Ovary (tissue), 3 donors: ENCODE results near the gene PDZRN3.

Experiments used
- POLR2A ChIP-seq: fragments of 450-650 bp; IDR thresholded peaks from one replicate; pipeline ENCODE4 v1.6.1; 2017; ENCODE audit warnings: antibody characterized with exemption, mild to moderate bottlenecking, moderate library complexity
- TF ChIP-seq, protein P1 (sequence below), 3 donors: fragments of 450-650 bp in 2 of 3; fragments of 200-600 bp in 1 of 3; IDR thresholded peaks; one replicate each; pipeline versions ENCODE4 v1.5.1 to v1.8.0; 2016 to 2022; ENCODE audit warnings: antibody characterized with exemption in 3 of 3, mild to moderate bottlenecking in 1 of 3
- donor health status: DM: no; HTN: no; CAD: no.

DNA sequence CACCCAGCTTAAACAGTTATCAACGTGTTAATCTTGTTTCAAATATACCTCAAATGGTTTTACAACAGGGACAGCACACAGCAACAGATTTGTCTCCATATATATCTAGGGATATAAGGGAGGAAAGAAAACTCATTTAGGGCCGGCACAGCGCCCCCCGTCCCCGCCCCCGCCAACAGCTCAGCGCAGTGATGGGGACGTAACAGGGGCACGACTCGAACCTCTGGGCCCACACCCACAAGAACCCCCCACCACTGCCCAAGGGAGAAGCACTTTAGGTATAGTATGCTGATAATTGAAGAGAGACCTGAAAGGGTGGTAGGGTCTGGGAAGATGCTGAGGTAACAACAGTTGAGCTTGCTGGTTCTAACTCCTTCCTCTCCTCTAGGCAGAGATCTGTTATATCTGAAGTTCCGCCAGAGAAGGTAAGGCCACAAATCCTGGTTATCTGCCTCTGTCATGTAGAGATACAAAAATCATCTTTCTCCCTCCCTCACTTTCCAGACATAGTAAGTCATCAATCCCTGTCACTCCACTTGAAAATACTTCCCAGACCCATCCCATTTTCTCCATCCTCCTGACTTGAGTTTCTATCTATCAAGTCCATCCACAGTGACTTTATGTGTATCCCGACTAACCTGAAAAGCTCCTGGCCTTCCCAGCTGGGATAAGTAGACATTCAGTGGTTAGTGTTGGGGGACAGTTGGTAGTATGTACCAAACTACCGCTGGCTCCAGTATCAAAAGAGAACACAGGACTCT lies 126.9 kb downstream of the PDZRN3 start:
- TF ChIP-seq, protein P1, sequence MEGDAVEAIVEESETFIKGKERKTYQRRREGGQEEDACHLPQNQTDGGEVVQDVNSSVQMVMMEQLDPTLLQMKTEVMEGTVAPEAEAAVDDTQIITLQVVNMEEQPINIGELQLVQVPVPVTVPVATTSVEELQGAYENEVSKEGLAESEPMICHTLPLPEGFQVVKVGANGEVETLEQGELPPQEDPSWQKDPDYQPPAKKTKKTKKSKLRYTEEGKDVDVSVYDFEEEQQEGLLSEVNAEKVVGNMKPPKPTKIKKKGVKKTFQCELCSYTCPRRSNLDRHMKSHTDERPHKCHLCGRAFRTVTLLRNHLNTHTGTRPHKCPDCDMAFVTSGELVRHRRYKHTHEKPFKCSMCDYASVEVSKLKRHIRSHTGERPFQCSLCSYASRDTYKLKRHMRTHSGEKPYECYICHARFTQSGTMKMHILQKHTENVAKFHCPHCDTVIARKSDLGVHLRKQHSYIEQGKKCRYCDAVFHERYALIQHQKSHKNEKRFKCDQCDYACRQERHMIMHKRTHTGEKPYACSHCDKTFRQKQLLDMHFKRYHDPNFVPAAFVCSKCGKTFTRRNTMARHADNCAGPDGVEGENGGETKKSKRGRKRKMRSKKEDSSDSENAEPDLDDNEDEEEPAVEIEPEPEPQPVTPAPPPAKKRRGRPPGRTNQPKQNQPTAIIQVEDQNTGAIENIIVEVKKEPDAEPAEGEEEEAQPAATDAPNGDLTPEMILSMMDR (IDR thresholded peaks at IDR 0.05) = no peak
- no peak for TF ChIP-seq POLR2A
